HG03097 (cell line): ENCODE results near the gene BEST3.
"Not testable (repeated sequence)": the region's sequence is repeated elsewhere in the genome, so short reads cannot be mapped to it uniquely, and the experiment has no call there.

Experiments
- ATAC-seq: cut with Tn5 transposase; IDR thresholded peaks from one replicate; pipeline ENCODE4 v1.9.1; 2021; ENCODE audit not compliant: unreplicated experiment, low FRiP score

BEST3 gene

DNA sequence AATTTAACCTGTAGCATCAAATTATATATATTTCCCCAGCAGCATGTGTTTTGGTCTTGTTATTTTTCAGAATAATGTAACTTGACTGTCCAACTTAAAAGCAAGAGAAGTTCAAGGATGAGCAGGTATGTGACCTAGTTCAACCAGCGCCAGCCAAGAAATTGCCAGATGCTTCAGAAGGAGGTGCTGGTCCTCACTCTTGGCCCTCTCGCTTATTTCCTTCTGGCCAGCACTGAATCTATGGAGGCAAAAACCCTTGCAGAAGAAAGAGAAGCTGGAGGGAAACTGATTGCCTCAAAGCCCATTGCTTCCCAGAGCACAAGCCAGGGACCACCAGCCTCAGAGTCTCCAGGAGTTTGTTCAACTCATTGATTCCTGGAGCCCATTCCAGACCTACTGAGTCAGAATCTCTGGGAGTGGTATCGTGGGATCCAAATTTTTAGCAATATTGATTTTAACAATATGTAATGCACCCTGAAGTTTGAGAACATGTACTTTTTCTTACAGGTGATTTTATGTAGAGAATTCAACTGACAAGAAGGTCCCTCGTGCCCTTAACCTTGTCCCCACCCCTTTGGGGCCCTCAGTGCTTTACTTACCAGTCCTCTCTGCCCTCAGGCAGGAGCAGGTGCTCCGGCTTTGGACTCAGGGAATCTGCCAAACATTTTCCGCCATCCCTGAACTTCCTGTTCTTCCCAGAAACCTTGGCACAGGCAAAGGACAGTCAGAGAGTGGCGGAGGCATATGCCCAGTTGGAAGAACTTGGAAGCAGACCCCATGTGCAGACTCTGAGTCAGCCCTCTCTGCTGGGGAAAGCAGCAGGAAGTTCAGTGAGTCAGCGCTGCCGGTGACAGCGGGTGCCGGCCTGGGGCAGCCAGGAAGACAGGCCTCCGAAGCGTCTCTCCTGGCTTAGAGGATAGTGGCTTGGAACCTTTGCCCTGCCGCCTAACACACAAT lies 10.4 kb downstream of the BEST3 start:
- no peak for ATAC-seq

DNA sequence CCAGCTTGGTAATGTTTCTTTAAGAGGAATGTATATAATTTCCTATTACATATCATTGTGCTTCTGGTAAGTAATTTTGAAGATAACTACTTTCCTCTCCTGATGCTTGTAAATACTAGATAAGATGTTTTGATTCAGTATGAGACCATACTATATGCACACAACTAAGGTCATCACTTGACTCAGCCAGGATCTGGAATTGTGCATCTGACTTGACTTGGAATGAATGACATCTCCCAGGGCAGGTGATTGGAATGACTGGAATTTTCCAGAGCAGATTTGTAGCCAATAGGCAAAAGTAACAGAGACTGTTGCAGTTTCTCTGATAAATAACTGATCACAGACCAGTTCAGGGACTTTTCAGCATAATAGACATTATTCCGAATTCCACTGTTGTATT lies 11.1 kb downstream of the BEST3 start:
- no peak for ATAC-seq

DNA sequence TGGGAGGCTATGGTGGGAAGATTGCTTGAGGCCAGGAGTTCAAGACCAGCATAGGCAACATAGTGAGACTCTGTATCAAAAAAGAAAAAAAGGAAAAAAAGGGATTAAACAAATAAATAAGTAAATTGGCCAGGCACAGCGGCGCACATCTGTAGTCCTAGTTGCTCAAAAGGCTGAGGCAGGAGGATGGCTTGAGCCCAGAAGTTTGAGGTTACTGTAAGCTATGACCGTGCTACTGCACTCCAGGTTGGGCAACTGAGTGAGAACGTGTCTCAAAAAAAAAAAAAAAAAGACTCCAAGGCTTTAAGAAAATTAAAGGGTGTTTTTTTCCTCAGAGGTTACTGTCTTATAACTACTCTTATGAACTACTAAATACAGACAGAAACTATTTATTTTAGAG lies 11.7 kb downstream of the BEST3 start:
- ATAC-seq = no peak

DNA sequence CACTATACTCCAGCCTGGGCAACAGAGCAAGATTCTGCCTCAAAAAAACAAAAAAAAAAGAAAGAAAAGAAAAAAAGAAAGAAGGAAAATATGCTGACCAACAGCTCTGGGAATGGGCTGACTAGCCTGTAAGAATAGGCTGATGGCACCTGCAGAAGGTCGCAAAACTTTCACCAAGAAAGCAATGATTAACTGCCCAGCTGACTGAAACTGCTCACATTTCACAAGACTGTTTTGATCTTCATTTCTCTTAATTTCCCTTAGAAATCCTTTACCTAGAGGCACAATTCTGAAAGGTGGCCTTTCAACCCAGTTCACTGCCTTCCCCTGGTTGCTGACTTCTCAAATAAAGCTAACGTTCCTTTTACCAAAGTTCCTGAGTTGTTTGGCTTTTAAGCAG lies 12.4 kb downstream of the BEST3 start:
- no peak for ATAC-seq

DNA sequence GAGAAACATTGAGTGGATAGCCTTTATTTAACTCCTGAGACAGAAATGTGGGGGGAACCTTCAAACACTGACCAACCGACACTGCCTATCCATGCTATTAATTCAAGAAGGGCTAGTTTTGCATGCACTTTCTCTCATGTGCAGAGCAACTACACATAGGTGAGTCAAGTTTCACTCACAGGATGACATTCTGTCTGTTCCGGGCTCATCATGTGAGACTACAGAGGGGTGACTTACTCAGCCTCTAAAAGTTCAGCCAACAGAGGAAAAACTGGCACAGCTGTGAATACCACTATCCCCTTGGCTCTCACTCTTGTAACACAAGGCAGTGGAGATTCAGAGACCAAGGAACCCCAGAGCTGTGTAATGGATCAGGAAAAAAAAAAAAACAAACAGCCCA lies 13.3 kb downstream of the BEST3 start:
- ATAC-seq = no peak

DNA sequence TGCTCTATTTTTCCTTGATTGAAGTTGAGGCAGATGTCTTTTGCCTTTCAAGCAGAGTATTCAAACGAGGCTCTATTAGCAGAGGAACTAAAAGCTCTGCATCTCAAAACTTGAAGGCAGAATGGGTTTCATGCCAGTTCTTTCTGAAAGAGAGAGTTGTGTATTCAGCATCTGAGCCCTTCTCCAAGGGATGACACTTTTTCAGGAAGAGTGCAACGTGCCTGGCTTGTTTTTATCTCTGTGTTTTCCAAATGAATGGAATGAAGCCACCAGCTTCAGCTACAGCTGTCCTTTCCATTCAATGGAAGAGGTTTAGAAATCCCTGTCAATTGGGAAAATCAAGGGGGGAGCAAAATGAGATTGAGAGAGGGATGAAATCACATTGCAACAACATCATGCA lies 14.6 kb downstream of the BEST3 start:
- no peak for ATAC-seq

DNA sequence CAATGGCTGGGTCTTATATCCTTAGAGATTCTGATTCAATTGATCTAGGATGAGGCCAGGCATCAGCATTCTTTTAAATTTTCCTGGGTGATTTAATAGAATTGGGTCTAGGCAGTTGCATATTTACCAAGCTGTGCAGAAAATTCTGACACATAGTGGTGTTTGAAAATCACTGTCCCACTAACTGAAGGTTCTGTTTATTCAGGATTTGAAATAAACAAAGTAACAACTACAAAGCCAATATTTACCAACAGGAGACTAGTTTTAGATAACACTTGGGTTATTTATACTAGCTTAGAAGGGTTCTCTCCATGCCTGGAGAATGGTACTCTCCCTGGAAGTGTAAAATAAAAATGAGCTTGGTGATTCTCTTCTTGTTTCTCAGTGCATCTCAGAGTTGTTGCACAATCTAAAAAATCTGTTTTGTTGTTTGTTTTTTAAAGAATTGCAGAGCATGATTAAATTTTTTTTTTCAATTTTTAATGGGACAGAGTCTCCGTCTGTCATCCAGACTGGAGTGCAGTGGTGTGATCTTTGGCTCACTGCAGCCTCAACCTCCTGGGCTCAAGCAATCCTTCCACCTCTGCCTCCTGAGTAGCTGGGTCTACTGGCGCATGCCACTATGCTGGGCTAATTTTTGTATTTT lies 16.9 kb downstream of the BEST3 start:
- no peak for ATAC-seq

DNA sequence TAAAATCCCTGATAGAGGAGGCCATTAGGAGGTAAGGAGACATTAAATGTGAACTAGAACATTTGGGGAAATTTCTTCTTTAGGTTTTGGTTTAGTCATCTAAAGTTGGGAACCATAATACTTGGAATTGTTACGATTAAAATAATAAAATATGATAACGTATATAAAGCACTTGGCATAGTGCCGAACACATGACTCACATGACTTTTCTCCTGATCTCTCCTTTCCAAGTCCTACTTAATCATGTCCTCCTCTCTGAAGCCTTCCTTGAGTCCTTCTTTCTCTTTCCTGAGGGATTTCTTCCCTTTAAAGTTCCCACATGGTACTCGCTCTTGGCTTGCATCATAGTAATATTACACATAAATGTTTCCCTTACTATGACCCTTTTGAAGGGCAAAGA lies 20.0 kb downstream of the BEST3 start:
- no peak for ATAC-seq

DNA sequence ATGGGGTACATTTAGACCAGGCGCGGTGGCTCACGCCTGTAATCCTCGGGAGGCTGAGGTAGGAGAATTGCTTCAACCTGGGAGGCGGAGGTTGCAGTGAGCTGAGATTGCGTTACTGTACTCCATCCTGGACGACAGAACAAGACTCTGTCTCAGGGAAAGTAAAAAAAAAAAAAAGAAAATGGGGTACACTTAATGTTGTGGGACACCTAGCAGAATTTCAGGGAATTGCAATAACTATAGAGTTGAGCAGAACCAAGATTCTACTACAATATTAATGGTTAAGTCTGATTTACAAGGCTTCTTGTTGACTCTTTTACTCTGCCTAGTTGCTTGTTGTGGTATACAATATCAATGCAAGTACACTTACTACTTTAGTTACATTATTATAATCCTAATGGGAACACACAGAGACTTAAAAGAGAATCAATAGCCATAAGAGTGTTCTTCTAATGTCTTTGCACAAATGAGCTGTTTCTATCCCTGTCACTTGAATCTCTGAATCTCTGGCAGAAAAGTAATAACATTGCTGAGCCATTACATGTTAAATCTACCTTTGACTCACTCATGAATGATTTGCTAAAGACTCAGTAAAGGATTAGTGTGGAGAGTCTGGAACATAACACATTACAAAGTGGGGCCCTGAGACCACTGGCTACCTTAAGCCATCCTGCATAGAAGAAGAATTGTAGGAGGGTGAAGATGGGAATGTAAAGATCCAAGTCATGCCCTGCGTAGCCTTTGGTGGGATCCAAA lies 22.7 kb downstream of the BEST3 start:
- ATAC-seq = no peak

DNA sequence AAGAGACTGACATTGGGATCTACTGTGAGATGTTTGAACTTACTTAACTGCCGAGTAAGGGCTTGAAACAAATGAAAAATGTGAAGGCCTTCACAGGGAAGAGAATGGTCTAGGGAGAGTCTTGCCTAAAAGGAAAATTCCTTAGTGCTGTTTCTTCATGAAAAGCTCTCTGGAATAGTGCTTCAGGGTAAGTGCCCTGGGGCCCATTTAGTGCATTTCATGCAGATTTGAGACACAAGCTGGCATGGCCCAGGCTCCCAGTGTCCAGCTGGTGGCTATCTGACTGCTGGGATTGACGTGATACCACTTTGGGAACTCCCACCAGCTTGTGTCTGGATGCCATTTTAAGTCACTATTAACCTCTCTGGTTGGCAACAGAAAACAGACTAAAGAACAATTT lies 26.9 kb downstream of the BEST3 start:
- no peak for ATAC-seq

DNA sequence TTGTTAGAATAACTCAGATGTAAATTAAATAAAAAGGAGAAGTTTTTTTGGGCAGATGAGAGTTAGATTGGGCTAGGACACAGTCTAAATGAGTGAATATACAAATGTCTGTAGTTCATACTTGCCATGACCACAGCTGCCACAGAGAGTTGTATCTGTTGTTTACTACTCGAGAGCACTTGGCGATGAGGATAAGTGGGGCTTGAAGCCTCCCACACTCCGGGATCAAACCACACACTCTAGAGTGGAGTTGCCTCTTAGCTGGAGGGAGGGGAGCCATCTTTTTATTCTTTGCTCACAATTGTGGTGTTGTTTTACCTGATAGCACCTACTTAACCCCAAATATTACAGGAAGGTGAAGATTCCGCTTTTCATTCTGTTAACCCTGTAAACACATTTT lies 27.5 kb downstream of the BEST3 start:
- no peak for ATAC-seq

DNA sequence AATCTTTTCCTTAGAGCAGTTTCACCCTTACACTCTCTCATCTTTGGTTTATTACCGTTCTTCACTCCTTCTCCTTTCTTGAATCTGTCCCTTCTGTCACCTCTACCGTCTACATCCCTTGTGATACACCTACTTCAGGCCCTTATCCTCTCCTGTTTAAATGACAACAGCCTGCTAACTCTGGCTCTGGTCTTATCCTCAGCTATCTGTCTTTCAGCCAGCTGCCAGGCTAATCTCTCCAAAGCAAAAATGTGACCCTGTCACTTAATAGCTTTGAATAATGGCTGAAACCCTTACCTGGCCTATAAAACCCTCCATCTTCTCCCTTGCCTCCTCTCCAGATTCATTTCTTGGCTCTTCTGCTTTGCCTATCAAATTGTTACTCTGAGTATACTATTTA lies 32.3 kb downstream of the BEST3 start:
- ATAC-seq = no peak

DNA sequence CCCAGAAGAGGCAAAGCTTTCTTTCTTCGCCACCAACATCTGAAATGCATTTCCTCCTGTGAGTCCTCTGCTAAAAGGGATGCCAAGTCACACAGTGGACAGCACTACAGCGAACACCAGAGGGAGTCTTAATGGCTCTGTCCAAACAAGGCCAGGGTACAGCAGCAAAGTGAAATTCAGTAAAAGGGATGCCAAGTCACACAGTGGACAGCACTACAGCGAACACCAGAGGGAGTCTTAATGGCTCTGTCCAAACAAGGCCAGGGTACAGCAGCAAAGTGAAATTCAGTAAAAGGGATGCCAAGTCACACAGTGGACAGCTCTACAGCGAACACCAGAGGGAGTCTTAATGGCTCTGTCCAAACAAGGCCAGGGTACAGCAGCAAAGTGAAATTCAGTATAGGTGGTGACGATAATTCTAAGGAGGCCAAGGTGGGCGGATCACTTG lies 34.1 kb downstream of the BEST3 start:
- ATAC-seq = not testable (repeated sequence)

DNA sequence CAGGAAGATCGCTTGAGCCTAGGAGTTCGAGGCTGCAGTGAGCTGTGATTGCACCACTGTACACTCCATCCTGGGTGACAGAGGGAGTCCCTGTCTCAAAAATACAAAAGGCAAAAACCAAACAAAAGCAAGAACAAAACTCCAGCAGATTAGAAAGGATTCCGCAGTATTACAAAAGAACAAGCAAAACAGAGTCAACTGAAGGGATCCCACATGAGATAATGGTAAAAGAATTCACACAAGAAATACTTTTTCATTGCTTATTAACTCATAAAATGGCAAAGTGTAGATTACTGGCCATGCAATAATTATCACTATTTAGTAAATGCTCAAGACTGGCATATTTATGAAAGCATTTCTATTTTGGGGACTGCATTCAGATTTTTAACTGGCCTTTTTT lies 35.4 kb downstream of the BEST3 start:
- ATAC-seq = no peak

DNA sequence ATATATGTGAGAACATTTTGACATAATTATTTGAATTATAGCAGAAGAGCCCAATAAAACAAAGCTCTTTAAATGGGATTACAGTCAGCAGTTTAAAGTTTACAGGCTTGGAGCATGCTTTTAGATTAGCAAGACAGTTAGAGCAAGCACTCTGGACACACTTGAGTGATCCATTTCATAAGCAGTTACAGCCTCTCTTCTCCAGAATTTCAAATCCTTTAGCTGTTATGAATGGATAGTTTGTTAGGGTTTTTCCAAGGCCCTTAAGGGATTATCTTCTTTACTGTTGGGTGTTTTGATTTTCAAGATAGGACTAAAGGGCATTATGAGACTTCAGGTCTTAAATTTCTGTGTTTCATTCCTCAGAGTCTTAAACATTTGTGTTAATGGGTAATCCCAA lies 36.3 kb downstream of the BEST3 start:
- no peak for ATAC-seq

DNA sequence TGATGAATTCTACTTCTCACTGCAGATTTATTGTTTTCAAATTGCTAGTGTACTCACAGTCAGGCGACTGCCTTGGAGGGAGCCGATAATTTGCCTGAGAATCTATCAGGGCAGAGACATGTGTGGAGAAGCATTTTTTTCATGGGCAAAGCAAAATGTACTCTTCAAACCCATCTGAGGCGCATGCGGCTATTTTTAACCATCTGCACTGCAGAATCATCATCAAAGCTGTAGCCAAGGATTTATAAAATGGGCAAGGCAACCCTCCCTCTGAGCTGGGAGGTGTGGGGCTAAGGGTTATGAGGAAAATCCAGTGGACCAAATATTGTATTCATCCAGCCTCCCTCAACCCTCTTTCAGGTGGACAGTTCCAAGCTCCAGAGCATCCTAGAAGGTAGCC lies 37.7 kb downstream of the BEST3 start:
- ATAC-seq = no peak

DNA sequence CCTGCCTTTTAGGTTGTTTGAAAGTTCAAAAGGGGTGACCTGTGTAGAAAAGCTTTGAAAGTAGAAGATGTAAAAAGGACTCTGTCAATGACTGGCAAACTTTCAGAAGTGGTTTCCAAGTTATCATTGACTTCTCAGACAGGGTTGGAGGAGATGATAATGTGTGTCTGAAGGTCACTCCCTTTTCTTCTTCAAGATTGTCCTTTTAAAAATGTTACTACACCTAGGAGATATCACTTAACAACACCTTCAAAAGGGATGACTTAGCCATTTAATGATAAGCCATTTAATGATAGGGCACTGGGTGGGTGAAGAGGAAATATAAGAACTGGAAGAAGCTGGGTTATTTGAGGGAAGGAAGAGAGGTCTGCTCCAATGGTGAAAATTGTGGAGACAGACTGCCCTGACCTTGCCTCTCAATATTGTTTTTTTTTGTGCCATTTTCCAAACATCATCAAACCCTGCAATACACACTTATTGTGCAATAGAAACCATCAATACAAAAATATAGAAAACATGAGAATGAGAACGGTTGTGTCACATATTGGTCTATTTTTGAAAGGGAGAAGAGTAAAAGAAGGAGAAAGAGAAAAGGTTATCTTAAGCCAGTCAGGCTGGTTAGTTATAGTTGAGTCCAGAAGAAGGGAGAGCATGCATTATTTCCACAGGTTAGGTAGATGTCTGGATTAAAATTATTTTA lies 38.8 kb downstream of the BEST3 start:
- ATAC-seq = no peak

DNA sequence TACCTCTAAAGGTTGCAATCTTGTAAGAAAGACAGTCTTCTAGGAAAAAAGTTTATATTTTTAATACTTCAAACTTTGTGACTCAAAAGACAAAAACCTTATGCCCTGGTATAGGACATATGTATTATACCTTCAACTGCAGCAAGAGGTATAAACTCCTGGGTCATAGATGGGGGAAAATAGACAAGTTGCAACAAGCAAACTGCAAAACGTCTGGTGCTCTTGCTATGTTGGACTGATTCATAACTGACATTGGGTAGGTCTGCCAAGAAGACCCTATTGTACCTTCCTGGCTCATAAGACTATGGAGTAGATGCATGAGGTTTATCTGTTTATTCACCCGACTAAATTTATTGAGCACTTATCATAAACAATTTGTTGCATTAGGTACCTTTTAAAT lies 40.9 kb downstream of the BEST3 start:
- no peak for ATAC-seq

DNA sequence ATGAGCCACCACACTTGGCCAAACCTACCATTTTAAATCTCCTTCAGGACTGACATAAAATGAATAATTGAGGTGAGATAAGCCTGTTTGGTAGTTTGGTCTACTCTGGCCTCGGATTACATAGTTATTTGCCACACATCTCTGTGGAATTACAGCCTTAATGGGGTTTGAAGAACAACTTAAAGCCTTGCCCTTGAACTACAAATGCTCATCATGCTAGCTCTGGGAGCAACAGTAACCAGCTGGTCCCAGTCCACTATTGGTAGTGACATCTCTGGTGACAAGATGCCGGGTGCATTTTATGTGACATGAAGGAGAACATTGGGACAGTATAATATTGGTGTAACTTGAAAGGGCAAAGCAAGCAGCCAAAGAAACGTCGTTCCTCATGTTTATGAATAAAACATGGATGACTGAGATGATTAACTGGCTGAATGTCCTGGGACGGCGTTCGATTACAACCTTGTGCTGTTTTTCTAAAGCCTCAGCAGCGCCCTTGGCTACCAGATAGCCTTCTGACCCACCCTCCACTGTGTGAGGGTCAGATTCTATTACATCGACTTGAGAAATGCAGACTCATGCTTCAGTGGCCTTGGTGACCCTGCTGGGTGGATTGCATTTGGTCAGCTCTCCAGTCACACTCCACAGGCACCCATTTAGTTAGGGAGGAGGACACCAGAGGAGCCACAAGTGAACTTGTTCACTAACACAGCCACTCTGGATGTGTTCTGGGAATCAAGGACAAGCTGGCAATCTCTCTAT lies 41.5 kb downstream of the BEST3 start:
- ATAC-seq = no peak
